Sigmoid colon (tissue), 7 donors: ENCODE results near the gene GRIN2D. TPM values are rescaled to one million over a fixed set of nuclear protein-coding genes. Genes with fewer than 3 reads are reported as not detected.
A peak's percentile ranks its signal among the peaks of the same experiment; 100 is the strongest.

Experiments used
- DNase-seq: peaks from one replicate; pipeline ENCODE4 v3.0.0-alpha.2; 2019
- H3K27ac ChIP-seq, 4 donors: fragments of 200-600 bp; sonication (generic); one replicate each; pipeline ENCODE4 v1.5.1; 2016 to 2019; ENCODE audit warnings: mild to moderate bottlenecking in 1 of 4
- H3K27me3 ChIP-seq, 3 donors: fragments of 200-600 bp; sonication (generic); one replicate each; pipeline ENCODE4 v1.5.1; 2019; ENCODE audit warnings: mild to moderate bottlenecking in 1 of 3
- H3K36me3 ChIP-seq, 4 donors: fragments of 200-600 bp; sonication (generic); one replicate each; pipeline ENCODE4 v1.5.1; 2016 to 2019
- H3K4me1 ChIP-seq, 4 donors: fragments of 200-600 bp; sonication (generic); one replicate each; pipeline ENCODE4 v1.5.1; 2017 to 2019
- H3K4me3 ChIP-seq, 4 donors: fragments of 200-600 bp; sonication (generic); one replicate each; pipeline ENCODE4 v1.5.1; 2017 to 2019; ENCODE audit warnings: mild to moderate bottlenecking in 2 of 4, moderate library complexity in 1 of 4
- H3K9me3 ChIP-seq, 4 donors: fragments of 200-600 bp in 3 of 4; sonication (generic) in 3 of 4; one replicate each; pipeline versions ENCODE4 v1.5.1 to v1.6.1; 2013 to 2019
- EP300 ChIP-seq, 4 donors: sonication (generic); formaldehyde crosslinking; IDR thresholded peaks; one replicate each; pipeline ENCODE4 v1.6.1; 2017; ENCODE audit warnings: antibody characterized with exemption in 4 of 4
- POLR2A ChIP-seq, 2 donors: fragments of 450-650 bp; IDR thresholded peaks; one replicate each; pipeline ENCODE4 v1.6.1; 2016; ENCODE audit warnings: antibody characterized with exemption in 2 of 2, mild to moderate bottlenecking in 2 of 2, moderate library complexity in 2 of 2
- POLR2AphosphoS5 ChIP-seq, 4 donors: sonication (generic); formaldehyde crosslinking; IDR thresholded peaks; one replicate each; pipeline ENCODE4 v1.6.1; 2017; ENCODE audit warnings: antibody characterized with exemption in 4 of 4
- WGBS, 2 donors: extraction: QIAGEN DNeasy Blood & Tissue Kit; methylation state at CpG; one replicate each; pipeline ENCODE4 v1.1.7; 2013; 5-methylcytosine and 5-hydroxymethylcytosine counted together
- intact Hi-C: fragments of 100-400 bp; cut with DNase I; formaldehyde crosslinking; loops from one replicate; pipeline ENCODE4 v1.15.1; 2023
- polyA plus RNA-seq, 3 donors: library from polyadenylated mRNA; stranded (reverse); fragments of 200-250 nt; gene quantifications; one replicate each; pipeline ENCODE4 v1.2.3, GENCODE V29; 2013
- total RNA-seq, 4 donors: library from RNA; depleted of rRNA; stranded (reverse); fragments of >200 nt; gene quantifications; one replicate each; pipeline ENCODE4 v1.1.0, GENCODE V29; 2016
- TF ChIP-seq, protein P1 (sequence below), 4 experiments: fragments of 450-650 bp in 3 of 4; fragments of 200-600 bp in 1 of 4; IDR thresholded peaks; one replicate each; pipeline ENCODE4 v1.5.1; 2016 to 2019; ENCODE audit warnings: antibody characterized with exemption in 4 of 4, mild to moderate bottlenecking in 3 of 4, moderate library complexity in 2 of 4
- donor health status: healthy with polysubstance abuse.
- donor health status: Bipolar disorder and iron deficiency.
- donor health status: healthy.

Gene GRIN2D
- total and polyA plus RNA-seq, 7 donors, result under 0.01 to 0.36 (median 0.21) TPM; not detected in 3

DNA sequence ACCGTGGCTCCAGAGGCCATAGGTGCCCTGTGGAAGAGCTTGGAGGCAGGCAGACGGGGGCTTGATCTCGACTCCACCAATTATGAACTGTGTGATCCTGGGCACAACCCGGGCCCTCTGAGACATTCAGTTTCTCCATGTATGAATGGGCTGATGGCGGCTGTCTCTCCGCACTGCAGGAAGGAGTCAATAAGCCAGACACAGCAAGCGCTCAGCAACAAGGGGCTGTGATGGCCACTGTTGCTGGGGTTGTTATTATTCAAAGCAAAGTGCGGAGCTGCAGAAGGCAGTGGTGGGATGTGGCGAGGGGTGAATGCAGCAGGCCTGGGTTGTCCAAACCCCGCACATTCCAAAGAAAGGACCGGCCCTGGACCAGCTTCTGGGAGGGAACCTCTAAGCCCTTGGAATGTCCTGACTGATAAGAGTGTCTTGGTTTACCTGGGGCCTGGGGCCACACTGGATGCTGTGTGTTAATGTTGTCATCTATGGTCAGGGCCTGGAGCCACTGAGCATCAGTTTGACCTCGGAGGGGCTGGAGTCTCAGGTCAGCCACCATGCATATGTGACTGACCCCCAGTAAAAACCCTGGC, 38.0 kb upstream of the GRIN2D start:
- H3K9me3 ChIP-seq, result no peaks in the 10 kb centered on the region
- no peak overlapping the region for H3K4me3 ChIP-seq
- peaks cover 0 to 5% (median 0%) of the 10 kb centered on the region in 4 donors for H3K36me3 ChIP-seq
- TF ChIP-seq POLR2A (IDR thresholded peaks at IDR 0.05) (no peak), EP300 (IDR thresholded peaks at IDR 0.05) (no peak), POLR2AphosphoS5 (IDR thresholded peaks at IDR 0.05) (no peak)
- TF ChIP-seq, protein P1, sequence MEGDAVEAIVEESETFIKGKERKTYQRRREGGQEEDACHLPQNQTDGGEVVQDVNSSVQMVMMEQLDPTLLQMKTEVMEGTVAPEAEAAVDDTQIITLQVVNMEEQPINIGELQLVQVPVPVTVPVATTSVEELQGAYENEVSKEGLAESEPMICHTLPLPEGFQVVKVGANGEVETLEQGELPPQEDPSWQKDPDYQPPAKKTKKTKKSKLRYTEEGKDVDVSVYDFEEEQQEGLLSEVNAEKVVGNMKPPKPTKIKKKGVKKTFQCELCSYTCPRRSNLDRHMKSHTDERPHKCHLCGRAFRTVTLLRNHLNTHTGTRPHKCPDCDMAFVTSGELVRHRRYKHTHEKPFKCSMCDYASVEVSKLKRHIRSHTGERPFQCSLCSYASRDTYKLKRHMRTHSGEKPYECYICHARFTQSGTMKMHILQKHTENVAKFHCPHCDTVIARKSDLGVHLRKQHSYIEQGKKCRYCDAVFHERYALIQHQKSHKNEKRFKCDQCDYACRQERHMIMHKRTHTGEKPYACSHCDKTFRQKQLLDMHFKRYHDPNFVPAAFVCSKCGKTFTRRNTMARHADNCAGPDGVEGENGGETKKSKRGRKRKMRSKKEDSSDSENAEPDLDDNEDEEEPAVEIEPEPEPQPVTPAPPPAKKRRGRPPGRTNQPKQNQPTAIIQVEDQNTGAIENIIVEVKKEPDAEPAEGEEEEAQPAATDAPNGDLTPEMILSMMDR (IDR thresholded peaks at IDR 0.05), result no peak
- no peaks in the 10 kb centered on the region for H3K27me3 ChIP-seq
- no peak for DNase-seq
- 92 to 93% methylated on average over 12 of the region's 12 CpGs for WGBS, 2 donors
- H3K27ac ChIP-seq, result no peak overlapping the region
- intact Hi-C loops, result no loop called here
- no peaks in the 10 kb centered on the region for H3K4me1 ChIP-seq

DNA sequence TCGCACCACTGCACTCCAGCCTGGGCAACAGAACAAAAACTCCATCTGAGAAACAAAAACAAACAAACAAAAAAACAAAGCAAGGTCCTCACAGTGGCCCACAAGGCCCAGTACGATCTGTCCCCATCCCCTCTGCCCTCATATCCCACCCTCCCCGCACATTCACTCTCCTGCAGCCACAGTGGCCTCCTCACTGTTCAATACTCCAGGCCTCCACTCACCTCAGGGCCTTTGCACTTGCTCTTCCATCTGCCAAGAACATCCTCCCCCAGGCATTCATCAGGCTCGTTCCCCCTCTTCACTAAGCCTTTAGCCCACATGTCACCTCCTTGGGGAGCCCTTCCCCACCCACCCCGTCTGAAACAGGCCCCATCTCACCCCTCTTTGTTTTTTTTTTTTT, 34.3 kb upstream of the GRIN2D start:
- peaks cover 0 to 6% (median 2%) of the 10 kb centered on the region in 4 donors for H3K4me1 ChIP-seq
- H3K27me3 ChIP-seq, result no peaks in the 10 kb centered on the region
- no peaks in the 10 kb centered on the region for H3K9me3 ChIP-seq
- H3K27ac ChIP-seq, result no peak overlapping the region
- TF ChIP-seq, protein P1 (IDR thresholded peaks at IDR 0.05), result no peak
- TF ChIP-seq EP300 (IDR thresholded peaks at IDR 0.05) (no peak), POLR2AphosphoS5 (IDR thresholded peaks at IDR 0.05) (no peak), POLR2A (IDR thresholded peaks at IDR 0.05) (no peak)
- intact Hi-C loops, result no loop called here
- DNase-seq, result no peak
- peaks cover 0 to 5% (median 0%) of the 10 kb centered on the region in 4 donors for H3K36me3 ChIP-seq
- H3K4me3 ChIP-seq, result no peak overlapping the region
- WGBS, 2 donors, result 92 to 98% methylated on average over 5 of the region's 5 CpGs

DNA sequence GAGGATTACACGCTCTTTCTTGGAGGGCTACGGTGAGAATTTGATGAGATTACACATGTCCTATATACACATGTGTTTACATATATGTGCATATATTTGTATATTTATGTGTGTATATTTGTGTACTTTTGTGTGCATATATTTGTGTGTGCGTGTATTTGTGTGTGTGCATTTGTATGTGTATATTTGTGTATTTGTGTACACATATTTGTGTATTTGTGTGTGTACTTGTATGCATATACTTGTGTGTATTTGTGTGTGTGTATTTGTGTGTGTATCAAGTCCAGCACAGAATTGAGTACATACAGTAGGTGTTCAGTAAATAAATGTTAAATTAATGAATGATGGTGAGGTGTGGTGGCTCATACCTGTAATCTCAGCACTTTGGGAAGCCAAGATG, 31.6 kb upstream of the GRIN2D start:
- no peak for DNase-seq
- intact Hi-C loops, result no loop called here

DNA sequence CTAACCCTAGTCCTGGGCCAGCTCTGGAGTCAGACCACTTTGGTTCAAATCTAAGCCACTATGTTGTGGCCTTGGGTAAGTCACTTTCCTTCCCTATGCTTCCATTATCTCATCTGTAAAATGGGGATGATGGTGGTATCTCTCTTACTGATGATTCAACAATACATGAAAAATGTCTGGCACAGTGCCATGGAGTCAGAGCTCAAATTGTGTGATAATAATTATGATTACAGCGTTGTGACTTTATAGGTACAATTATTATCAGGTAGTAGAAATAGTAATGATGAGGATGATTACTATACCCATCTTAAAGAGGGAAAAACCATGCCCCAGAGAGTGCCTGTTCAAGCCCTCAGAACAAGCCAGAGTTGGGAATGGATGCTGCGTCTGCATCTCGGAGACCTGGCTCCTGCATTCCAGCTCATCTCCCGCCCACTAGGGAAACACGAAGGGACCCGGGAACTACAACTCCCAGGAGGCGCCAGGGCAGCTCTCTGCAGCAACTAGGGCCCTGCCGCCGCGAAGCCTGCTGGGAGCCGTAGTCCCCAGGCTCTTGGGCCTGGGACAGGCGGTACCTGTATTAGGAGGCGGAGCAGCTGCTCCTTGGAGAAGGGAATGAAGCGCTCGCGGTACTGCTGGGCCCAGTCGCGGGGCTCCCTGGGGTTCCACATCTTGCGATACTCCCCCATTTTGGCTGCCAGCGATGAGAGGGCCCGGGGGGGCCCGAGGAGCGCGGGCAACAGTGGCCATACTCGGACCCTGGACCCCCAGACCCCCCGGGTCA, 30.6 kb upstream of the GRIN2D start:
- TF ChIP-seq POLR2AphosphoS5 (IDR thresholded peaks at IDR 0.05) (peak in 3 of 4 donors; percentile 18 to 60 (median 46)), EP300 (IDR thresholded peaks at IDR 0.05) (no peak), POLR2A (IDR thresholded peaks at IDR 0.05) (peak in 1 of 2 donors; percentile 44)
- TF ChIP-seq, protein P1 (IDR thresholded peaks at IDR 0.05), result peak in 1 of 4 experiments; percentile 11
- intact Hi-C loops, result loop anchor here (1.0 kb wide), 1 partner anchor 41 kb away; no protein-coding TSS in a partner anchor
- peak; percentile 98 for DNase-seq
- H3K4me1 ChIP-seq, result peaks cover 0 to 12% (median 8%) of the 10 kb centered on the region in 4 donors
- no peaks in the 10 kb centered on the region for H3K9me3 ChIP-seq
- no peaks in the 10 kb centered on the region for H3K27me3 ChIP-seq
- peak overlapping the region; percentile 48 to 70 (median 62) for H3K4me3 ChIP-seq
- peaks cover 0 to 5% (median 0%) of the 10 kb centered on the region in 4 donors for H3K36me3 ChIP-seq
- peak overlapping the region; percentile 81 to 99 (median 96) for H3K27ac ChIP-seq
- WGBS, 2 donors, result 3 to 5% methylated on average over 26 of the region's 26 CpGs

More for the DNA sequence above, 31.6 kb upstream of the GRIN2D start:
- H3K27me3 ChIP-seq, result no peaks in the 10 kb centered on the region
- TF ChIP-seq POLR2AphosphoS5 (IDR thresholded peaks at IDR 0.05), result no peak
- TF ChIP-seq POLR2A (IDR thresholded peaks at IDR 0.05), result no peak
- TF ChIP-seq, protein P1 (IDR thresholded peaks at IDR 0.05), result no peak
- no peaks in the 10 kb centered on the region for H3K9me3 ChIP-seq
- H3K4me1 ChIP-seq, result peaks cover 0 to 12% (median 8%) of the 10 kb centered on the region in 4 donors
- no peak overlapping the region for H3K4me3 ChIP-seq
- 96 to 98% methylated on average over 3 of the region's 3 CpGs for WGBS, 2 donors
- H3K27ac ChIP-seq, result no peak overlapping the region
- H3K36me3 ChIP-seq, result peaks cover 0 to 5% (median 0%) of the 10 kb centered on the region in 4 donors
